PFSK-1 (cell line): ENCODE data around the gene NDC1.

ENCODE experiments used
- FOXP2 ChIP-seq: optimal IDR thresholded peaks from 2 replicates; pipeline ENCODE3; 2011; ENCODE audit warnings: borderline replicate concordance, control low read depth, inconsistent platforms; ENCODE audit not compliant: insufficient read depth; ENCODE audit errors: extremely low read length, extremely low read depth
- POLR2AphosphoS5 ChIP-seq: IDR thresholded peaks from 2 replicates; pipeline ENCODE4 v1.6.1; 2012; ENCODE audit warnings: low read depth, mild to moderate bottlenecking, control low read depth, low read length, moderate library complexity
- REST ChIP-seq, 2 experiments: IDR thresholded peaks; 2 replicates each; pipeline versions ENCODE4 v1.6.1 to v1.8.0; 2011 to 2012; ENCODE audit warnings: low read depth in 2 of 2, low read length in 2 of 2, control low read depth in 1 of 2, inconsistent platforms in 1 of 2, mild to moderate bottlenecking in 1 of 2, moderate library complexity in 1 of 2; ENCODE audit not compliant: insufficient read depth in 1 of 2
- SIN3A ChIP-seq: IDR thresholded peaks from 2 replicates; pipeline ENCODE4 v1.6.1; 2012; ENCODE audit warnings: mild to moderate bottlenecking, low read length, moderate library complexity, borderline replicate concordance; ENCODE audit not compliant: insufficient read depth
- TAF1 ChIP-seq: IDR thresholded peaks from 2 replicates; pipeline ENCODE4 v1.6.1; 2012; ENCODE audit warnings: low read length, control low read depth, borderline replicate concordance; ENCODE audit not compliant: insufficient read depth

The NDC1 gene

GRCh38 chr1:53777272-53777671 lies 60.8 kb downstream of the NDC1 start:
- TF ChIP-seq TAF1 (no peak), REST (IDR thresholded peaks at IDR 0.05; ENCODE audit: insufficient read depth in 1 of 2, low read depth in 2 of 2, low read length in 2 of 2) (no peak), FOXP2 (no peak), SIN3A (no peak), POLR2AphosphoS5 (no peak)

GRCh38 chr1:53771648-53772047 lies 66.4 kb downstream of the NDC1 start:
- TF ChIP-seq REST (IDR thresholded peaks at IDR 0.05; ENCODE audit: insufficient read depth in 1 of 2, low read depth in 2 of 2, low read length in 2 of 2) (no peak), SIN3A (no peak), POLR2AphosphoS5 (no peak), TAF1 (no peak), FOXP2 (no peak)

GRCh38 chr1:53769780-53770179 lies 68.3 kb downstream of the NDC1 start:
- TF ChIP-seq FOXP2 (no peak), TAF1 (no peak), POLR2AphosphoS5 (no peak), SIN3A (no peak), REST (IDR thresholded peaks at IDR 0.05; ENCODE audit: insufficient read depth in 1 of 2, low read depth in 2 of 2, low read length in 2 of 2) (no peak)

GRCh38 chr1:53769184-53769583 lies 68.9 kb downstream of the NDC1 start:
- TF ChIP-seq POLR2AphosphoS5 = no peak
- TF ChIP-seq TAF1 = no peak
- TF ChIP-seq SIN3A = no peak
- no peak for TF ChIP-seq REST (IDR thresholded peaks at IDR 0.05; ENCODE audit: insufficient read depth in 1 of 2, low read depth in 2 of 2, low read length in 2 of 2)
- TF ChIP-seq FOXP2 = no peak

- TF ChIP-seq REST (IDR thresholded peaks at IDR 0.05; ENCODE audit: insufficient read depth in 1 of 2, low read depth in 2 of 2, low read length in 2 of 2) = no peak
- TF ChIP-seq TAF1 = no peak
- TF ChIP-seq SIN3A = no peak
- no peak for TF ChIP-seq FOXP2
These were observed 71.2 kb downstream of the NDC1 start for GRCh38 chr1:53766831-53767405.
